SK-N-SH (cell line): ENCODE measurements around the gene AGO1. TPM values are rescaled to one million over a fixed set of nuclear protein-coding genes. Genes with fewer than 3 reads are reported as not detected.

Experiments
- CTCF ChIA-PET: fragments of 300-600, 350-600 bp; formaldehyde crosslinking; extraction: SDS; loops from one replicate; lab custom pipeline; 2021; lab: Yijun Ruan, JAX
- POLR2A ChIA-PET: fragments of 350-600 bp; sonication (Branson Sonifier 250); formaldehyde crosslinking; extraction: SDS; loops from one replicate; lab custom pipeline; 2020; ENCODE audit warnings: antibody characterized with exemption, inconsistent platforms; lab: Yijun Ruan, JAX
- DNase-seq: peaks from one replicate; pipeline ENCODE4 v3.0.0; 2012
- H2AFZ ChIP-seq: fragments of 200-600 bp; sonication (generic); 2 replicates; pipeline ENCODE4 v1.8.1; 2016; ENCODE audit warnings: antibody characterized with exemption, mild to moderate bottlenecking, low read depth
- H3F3A ChIP-seq: fragments of 200-600 bp; sonication (generic); replicated peaks from 2 replicates; pipeline ENCODE3; 2016; ENCODE audit warnings: antibody characterized with exemption, mild to moderate bottlenecking; ENCODE audit not compliant: insufficient read depth
- H3K27ac ChIP-seq, 2 experiments: fragments of 200-500 bp in 1 of 2; fragments of 200-600 bp in 1 of 2; sonication (Bioruptor generic) in 1 of 2; sonication (generic), shearing (Covaris generic) in 1 of 2; 2 replicates each; pipeline versions ENCODE4 v1.5.1 to v1.6.1; 2014 to 2016; ENCODE audit warnings: low read depth in 2 of 2, inconsistent platforms in 1 of 2, low read length in 1 of 2, mild to moderate bottlenecking in 1 of 2, mixed read lengths in 1 of 2
- H3K27me3 ChIP-seq: fragments of 200-600 bp; sonication (generic), shearing (Covaris generic); 2 replicates; pipeline ENCODE4 v1.6.1; 2016; ENCODE audit warnings: mixed run types; ENCODE audit not compliant: insufficient read depth
- H3K36me3 ChIP-seq, 2 experiments: fragments of 200-500 bp in 1 of 2; fragments of 200-600 bp in 1 of 2; sonication (Bioruptor generic) in 1 of 2; sonication (generic) in 1 of 2; replicated peaks in 1 of 2; 2 replicates each; pipeline versions ENCODE3 to v1.5.1; 2014 to 2016; ENCODE audit warnings: low read length in 1 of 2, mild to moderate bottlenecking in 1 of 2; ENCODE audit not compliant: insufficient read depth in 2 of 2, control insufficient read depth in 1 of 2
- H3K4me1 ChIP-seq, 2 experiments: fragments of 200-500 bp in 1 of 2; fragments of 200-600 bp in 1 of 2; sonication (Bioruptor generic) in 1 of 2; sonication (generic), shearing (Covaris generic) in 1 of 2; 2 replicates each; pipeline versions ENCODE4 v1.5.1 to v1.6.1; 2014 to 2016; ENCODE audit warnings: low read depth in 1 of 2, low read length in 1 of 2, mixed run types in 1 of 2; ENCODE audit not compliant: insufficient read depth in 2 of 2, control insufficient read depth in 1 of 2
- H3K4me2 ChIP-seq: fragments of 200-600 bp; sonication (generic), shearing (Covaris generic); 2 replicates; pipeline ENCODE4 v1.6.1; 2017; ENCODE audit warnings: mixed run types
- H3K4me3 ChIP-seq, 2 experiments: fragments of 200-500 bp in 1 of 2; fragments of 200-600 bp in 1 of 2; sonication (Bioruptor generic) in 1 of 2; sonication (generic), shearing (Covaris generic) in 1 of 2; 2 replicates each; pipeline versions ENCODE4 v1.5.1 to v1.8.1; 2014 to 2016; ENCODE audit warnings: low read depth in 2 of 2, inconsistent platforms in 1 of 2, low read length in 1 of 2, mild to moderate bottlenecking in 1 of 2, mixed read lengths in 1 of 2, moderate library complexity in 1 of 2
- H3K79me2 ChIP-seq: fragments of 200-600 bp; sonication (generic); 2 replicates; pipeline ENCODE4 v1.8.1; 2017; ENCODE audit warnings: mild to moderate bottlenecking; ENCODE audit not compliant: insufficient read depth
- H3K9ac ChIP-seq: fragments of 200-600 bp; sonication (generic); 2 replicates; pipeline ENCODE4 v1.6.1; 2017; ENCODE audit warnings: mixed run types
- H3K9me2 ChIP-seq: fragments of 200-600 bp; sonication (generic); 2 replicates; pipeline ENCODE4 v1.6.1; 2017; ENCODE audit warnings: mixed run types
- H3K9me3 ChIP-seq: fragments of 200-600 bp; sonication (generic); 2 replicates; pipeline ENCODE4 v1.6.1; 2017; ENCODE audit warnings: mixed run types, mild to moderate bottlenecking, moderate library complexity
- H4K20me1 ChIP-seq: fragments of 200-600 bp; sonication (generic); 2 replicates; pipeline ENCODE4 v1.6.1; 2017; ENCODE audit warnings: mild to moderate bottlenecking, mixed run types; ENCODE audit not compliant: insufficient read depth
- CHD2 ChIP-seq: fragments of 150-350 bp; IDR thresholded peaks from 2 replicates; pipeline ENCODE4 v1.6.1; 2018; ENCODE audit warnings: low read length; ENCODE audit not compliant: partially characterized antibody
- EP300 ChIP-seq, 2 experiments: IDR thresholded peaks; 2 replicates each; pipeline versions ENCODE4 v1.4.0 to v1.6.1; 2012; ENCODE audit warnings: borderline replicate concordance in 1 of 2, low read depth in 1 of 2, low read length in 1 of 2
- EZH2phosphoT487 ChIP-seq: fragments of 200-600 bp; sonication (generic); IDR thresholded peaks from 2 replicates; pipeline ENCODE4 v1.6.1; 2017; ENCODE audit warnings: low read depth, mixed run types, mild to moderate bottlenecking, antibody characterized with exemption, moderate library complexity, borderline replicate concordance
- FOXJ3 ChIP-seq: sonication (generic); formaldehyde crosslinking; IDR thresholded peaks from 2 replicates; pipeline ENCODE4 v1.5.1; 2020; ENCODE audit warnings: mild to moderate bottlenecking, missing genetic modification reagents
- GATA2 ChIP-seq: sonication (generic); formaldehyde crosslinking; IDR thresholded peaks from 2 replicates; pipeline ENCODE4 v1.5.0; 2020; ENCODE audit warnings: mild to moderate bottlenecking, missing genetic modification reagents
- MAX ChIP-seq: IDR thresholded peaks from 2 replicates; pipeline ENCODE4 v1.4.0; 2012; ENCODE audit warnings: low read depth
- NFIC ChIP-seq: IDR thresholded peaks from 2 replicates; pipeline ENCODE4 v1.4.0; 2012; ENCODE audit warnings: borderline replicate concordance
- NRF1 ChIP-seq: IDR thresholded peaks from 2 replicates; pipeline ENCODE4 v1.6.1; 2012; ENCODE audit warnings: low read depth, mild to moderate bottlenecking, low read length
- POLR2AphosphoS5 ChIP-seq: IDR thresholded peaks from 2 replicates; pipeline ENCODE4 v1.6.1; 2012; ENCODE audit warnings: low read depth, low read length
- RAD21 ChIP-seq: IDR thresholded peaks from 2 replicates; pipeline ENCODE4 v1.6.1; 2012; ENCODE audit warnings: mild to moderate bottlenecking, low read length
- RCOR1 ChIP-seq: fragments of 150-350 bp; IDR thresholded peaks from 2 replicates; pipeline ENCODE4 v1.6.1; 2017; ENCODE audit warnings: antibody characterized with exemption, low read length
- RFX5 ChIP-seq: IDR thresholded peaks from 2 replicates; pipeline ENCODE4 v1.6.1; 2012; ENCODE audit warnings: mild to moderate bottlenecking, improper control_type of control experiment, low read length
- TAF1 ChIP-seq: IDR thresholded peaks from 2 replicates; pipeline ENCODE4 v1.6.1; 2012; ENCODE audit warnings: low read depth, mild to moderate bottlenecking, low read length, moderate library complexity, borderline replicate concordance
- TEAD4 ChIP-seq: IDR thresholded peaks from 2 replicates; pipeline ENCODE4 v1.4.0; 2012; ENCODE audit warnings: mild to moderate bottlenecking, borderline replicate concordance; ENCODE audit not compliant: insufficient read depth
- USF2 ChIP-seq: fragments of 150-350 bp; IDR thresholded peaks from 2 replicates; pipeline ENCODE4 v1.6.1; 2017; ENCODE audit warnings: antibody characterized with exemption, low read length, low read depth, borderline replicate concordance
- YY1 ChIP-seq: IDR thresholded peaks from 2 replicates; pipeline ENCODE4 v1.4.0; 2012; ENCODE audit warnings: low read depth, mild to moderate bottlenecking
- WGBS: methylation state at CpG from one replicate; pipeline ENCODE4 v1.1.6; 2017; ENCODE audit warnings: low lambda C conversion rate; 5-methylcytosine and 5-hydroxymethylcytosine counted together
- polyA plus RNA-seq, 3 experiments: library from polyadenylated mRNA; depleted of rRNA; stranded (reverse); fragments of >200 nt; gene quantifications; 2 replicates each; pipeline ENCODE4 v1.2.3, GENCODE V29; 2012
- TF ChIP-seq, protein P1 (sequence below): fragments of 150-350 bp; IDR thresholded peaks from 2 replicates; pipeline ENCODE4 v1.6.1; 2016; ENCODE audit warnings: mild to moderate bottlenecking, low read depth, low read length
- TF ChIP-seq, protein P2 (sequence below): IDR thresholded peaks from 2 replicates; pipeline ENCODE4 v1.4.0; 2012; ENCODE audit warnings: low read depth, borderline replicate concordance

AGO1 gene
- polyA plus RNA-seq, 1 of the 3 experiments (the other 2 are of a cell fraction): 7.8 TPM

DNA sequence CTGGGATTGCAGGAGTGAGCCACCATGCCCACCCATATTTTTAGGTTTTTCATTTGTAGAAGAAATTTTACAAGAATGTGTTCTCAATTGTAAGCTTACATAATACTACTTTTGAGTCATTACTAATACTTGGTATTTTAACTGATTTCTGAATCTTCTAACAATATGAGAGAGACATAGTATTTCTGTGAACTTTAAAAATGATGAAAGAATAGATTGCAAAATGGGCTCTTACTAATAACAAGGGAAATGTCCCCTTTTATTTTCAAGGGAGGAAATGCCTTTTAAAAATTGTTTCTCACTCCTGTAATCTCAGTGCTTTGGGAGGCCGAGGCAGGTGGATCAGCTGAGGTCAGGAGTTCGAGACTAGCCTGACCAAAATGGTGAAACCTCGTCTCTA is 53.8 kb downstream of the AGO1 start:
- Histone ChIP-seq H4K20me1 (peaks cover 24% of the 10 kb centered on the region), H3K4me1 (peaks cover 15 to 23% of the 10 kb centered on the region in 2 experiments; a peak in 3 of 4 replicates), H3K79me2 (peaks cover 100% of the 10 kb centered on the region), H3K27me3 (no peaks in the 10 kb centered on the region), H3K4me3 (no peak overlapping the region), H3K27ac (no peak overlapping the region; a peak in 1 of 4 replicates), H3K9me2 (no peaks in the 10 kb centered on the region), H2AFZ (no peak overlapping the region), H3F3A (peaks cover 9% of the 10 kb centered on the region), H3K9ac (no peak overlapping the region), H3K9me3 (no peaks in the 10 kb centered on the region), H3K36me3 (peaks cover 0 to 6% of the 10 kb centered on the region in 2 experiments), H3K4me2 (no peak overlapping the region)
- WGBS: 100% methylated on average over 3 of the region's 3 CpGs
- TF ChIP-seq RFX5: no peak
- TF ChIP-seq YY1: no peak
- TF ChIP-seq EZH2phosphoT487: no peak
- no peak for TF ChIP-seq NFIC
- TF ChIP-seq MAX: no peak
- TF ChIP-seq RAD21: no peak
- TF ChIP-seq CHD2: no peak
- TF ChIP-seq TEAD4: no peak
- TF ChIP-seq USF2: no peak
- TF ChIP-seq TAF1: no peak
- no peak for TF ChIP-seq EP300 (IDR thresholded peaks at IDR 0.05; ENCODE audit: borderline replicate concordance in 1 of 2, low read depth in 1 of 2, low read length in 1 of 2)
- TF ChIP-seq, protein P1, sequence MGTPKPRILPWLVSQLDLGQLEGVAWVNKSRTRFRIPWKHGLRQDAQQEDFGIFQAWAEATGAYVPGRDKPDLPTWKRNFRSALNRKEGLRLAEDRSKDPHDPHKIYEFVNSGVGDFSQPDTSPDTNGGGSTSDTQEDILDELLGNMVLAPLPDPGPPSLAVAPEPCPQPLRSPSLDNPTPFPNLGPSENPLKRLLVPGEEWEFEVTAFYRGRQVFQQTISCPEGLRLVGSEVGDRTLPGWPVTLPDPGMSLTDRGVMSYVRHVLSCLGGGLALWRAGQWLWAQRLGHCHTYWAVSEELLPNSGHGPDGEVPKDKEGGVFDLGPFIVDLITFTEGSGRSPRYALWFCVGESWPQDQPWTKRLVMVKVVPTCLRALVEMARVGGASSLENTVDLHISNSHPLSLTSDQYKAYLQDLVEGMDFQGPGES: no peak
- no peak for TF ChIP-seq RCOR1
- no peak for TF ChIP-seq POLR2AphosphoS5
- TF ChIP-seq GATA2 (CRISPR knock-in tag): no peak
- TF ChIP-seq NRF1: no peak
- no peak for TF ChIP-seq FOXJ3 (CRISPR knock-in tag)
- TF ChIP-seq, protein P2, sequence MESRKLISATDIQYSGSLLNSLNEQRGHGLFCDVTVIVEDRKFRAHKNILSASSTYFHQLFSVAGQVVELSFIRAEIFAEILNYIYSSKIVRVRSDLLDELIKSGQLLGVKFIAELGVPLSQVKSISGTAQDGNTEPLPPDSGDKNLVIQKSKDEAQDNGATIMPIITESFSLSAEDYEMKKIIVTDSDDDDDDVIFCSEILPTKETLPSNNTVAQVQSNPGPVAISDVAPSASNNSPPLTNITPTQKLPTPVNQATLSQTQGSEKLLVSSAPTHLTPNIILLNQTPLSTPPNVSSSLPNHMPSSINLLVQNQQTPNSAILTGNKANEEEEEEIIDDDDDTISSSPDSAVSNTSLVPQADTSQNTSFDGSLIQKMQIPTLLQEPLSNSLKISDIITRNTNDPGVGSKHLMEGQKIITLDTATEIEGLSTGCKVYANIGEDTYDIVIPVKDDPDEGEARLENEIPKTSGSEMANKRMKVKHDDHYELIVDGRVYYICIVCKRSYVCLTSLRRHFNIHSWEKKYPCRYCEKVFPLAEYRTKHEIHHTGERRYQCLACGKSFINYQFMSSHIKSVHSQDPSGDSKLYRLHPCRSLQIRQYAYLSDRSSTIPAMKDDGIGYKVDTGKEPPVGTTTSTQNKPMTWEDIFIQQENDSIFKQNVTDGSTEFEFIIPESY: no peak
- POLR2A ChIA-PET: no interaction called here
- DNase-seq: no peak
- CTCF ChIA-PET: no interaction called here
